GM12878 (cell line): ENCODE measurements around the gene GRIK3. TPM values are rescaled to one million over a fixed set of nuclear protein-coding genes. Genes with fewer than 3 reads are reported as not detected.

ENCODE experiments used
- BACH1 ChIP-seq: fragments of 450-650 bp; IDR thresholded peaks from 2 replicates; pipeline ENCODE4 v1.6.1; 2017; ENCODE audit warnings: mild to moderate bottlenecking, borderline replicate concordance
- BRCA1 ChIP-seq: IDR thresholded peaks from 2 replicates; pipeline ENCODE4 v1.6.1; 2011; ENCODE audit warnings: low read depth, low read length, improper control_type of control experiment
- CHD1 ChIP-seq: IDR thresholded peaks from 2 replicates; pipeline ENCODE4 v1.6.1; 2012; ENCODE audit warnings: low read depth, low read length, improper control_type of control experiment
- EP300 ChIP-seq, 2 experiments: fragments of 150-350 bp in 1 of 2; IDR thresholded peaks; 2 replicates each; pipeline ENCODE4 v1.6.1; 2011 to 2012; ENCODE audit warnings: low read depth in 2 of 2, low read length in 2 of 2, borderline replicate concordance in 1 of 2, improper control_type of control experiment in 1 of 2, inconsistent platforms in 1 of 2; ENCODE audit not compliant: control insufficient read depth in 1 of 2
- polyA plus RNA-seq, 11 experiments: library from polyadenylated mRNA; depleted of rRNA in 4 of 11; unstranded in 6 of 11; stranded (reverse) in 5 of 11; fragments of >200 nt; fragmentation: Nextera tagmentation in 4 of 11; fragmentation: Illumina TruSeq in 1 of 11; extraction: Ambion mirVana in 4 of 11; extraction: Trizol in 1 of 11; gene quantifications; 1 replicate in 1 of 11; 2 replicates in 10 of 11; pipeline versions ENCODE4 v1.2.1 to v1.2.3, GENCODE V29; 2011 to 2016; ENCODE audit warnings: inconsistent platforms in 2 of 11, missing spikeins in 2 of 11, low read depth in 1 of 11
- total RNA-seq, 4 experiments: library from RNA; depleted of rRNA in 3 of 4; stranded (reverse); fragments of >200 nt in 3 of 4; fragmentation: Illumina TruSeq in 1 of 4; extraction: Trizol in 1 of 4; gene quantifications; 2 replicates each; pipeline versions ENCODE4 v1.2.1 to v1.2.3, GENCODE V29; 2013 to 2021
- TF ChIP-seq, protein P1 (sequence below): fragments of 450-650 bp; IDR thresholded peaks from 2 replicates; pipeline ENCODE4 v1.6.1; 2016; ENCODE audit warnings: mild to moderate bottlenecking, moderate library complexity, borderline replicate concordance
- TF ChIP-seq, protein P2 (sequence below): IDR thresholded peaks from 2 replicates; pipeline ENCODE4 v1.6.1; 2011; ENCODE audit warnings: mild to moderate bottlenecking, low read depth, low read length, moderate library complexity; ENCODE audit not compliant: insufficient replicate concordance
- TF ChIP-seq, protein P3 (sequence below): fragments of 450-650 bp; formaldehyde crosslinking; IDR thresholded peaks from 2 replicates; pipeline ENCODE4 v1.4.0; 2022; ENCODE audit warnings: mild to moderate bottlenecking, moderate library complexity

GRIK3 gene
- total and polyA plus RNA-seq, 10 of the 15 experiments (the other 5 are each of a cell fraction or from before 2014, with no cell fraction given) = not detected

DNA sequence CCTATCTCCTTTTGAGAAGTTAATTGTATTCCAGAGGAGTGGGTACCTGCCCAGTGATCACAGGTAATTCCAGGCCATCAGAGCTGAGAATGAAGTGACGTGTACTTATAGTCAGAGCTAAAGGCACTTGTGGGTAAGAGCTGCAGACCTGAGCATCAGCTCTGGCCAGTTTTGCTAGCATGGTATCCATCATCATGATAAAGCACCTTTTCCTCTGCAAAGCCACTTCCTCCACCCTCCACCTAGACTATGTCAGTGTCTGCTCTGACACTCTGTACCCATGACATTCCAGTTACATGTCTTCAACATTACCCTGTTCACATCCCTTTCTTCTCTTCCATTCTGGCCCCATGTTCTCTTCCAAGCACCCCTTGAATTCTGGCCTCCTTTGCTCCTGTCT is 157.3 kb downstream of the GRIK3 start (continued):
- TF ChIP-seq, protein P1, sequence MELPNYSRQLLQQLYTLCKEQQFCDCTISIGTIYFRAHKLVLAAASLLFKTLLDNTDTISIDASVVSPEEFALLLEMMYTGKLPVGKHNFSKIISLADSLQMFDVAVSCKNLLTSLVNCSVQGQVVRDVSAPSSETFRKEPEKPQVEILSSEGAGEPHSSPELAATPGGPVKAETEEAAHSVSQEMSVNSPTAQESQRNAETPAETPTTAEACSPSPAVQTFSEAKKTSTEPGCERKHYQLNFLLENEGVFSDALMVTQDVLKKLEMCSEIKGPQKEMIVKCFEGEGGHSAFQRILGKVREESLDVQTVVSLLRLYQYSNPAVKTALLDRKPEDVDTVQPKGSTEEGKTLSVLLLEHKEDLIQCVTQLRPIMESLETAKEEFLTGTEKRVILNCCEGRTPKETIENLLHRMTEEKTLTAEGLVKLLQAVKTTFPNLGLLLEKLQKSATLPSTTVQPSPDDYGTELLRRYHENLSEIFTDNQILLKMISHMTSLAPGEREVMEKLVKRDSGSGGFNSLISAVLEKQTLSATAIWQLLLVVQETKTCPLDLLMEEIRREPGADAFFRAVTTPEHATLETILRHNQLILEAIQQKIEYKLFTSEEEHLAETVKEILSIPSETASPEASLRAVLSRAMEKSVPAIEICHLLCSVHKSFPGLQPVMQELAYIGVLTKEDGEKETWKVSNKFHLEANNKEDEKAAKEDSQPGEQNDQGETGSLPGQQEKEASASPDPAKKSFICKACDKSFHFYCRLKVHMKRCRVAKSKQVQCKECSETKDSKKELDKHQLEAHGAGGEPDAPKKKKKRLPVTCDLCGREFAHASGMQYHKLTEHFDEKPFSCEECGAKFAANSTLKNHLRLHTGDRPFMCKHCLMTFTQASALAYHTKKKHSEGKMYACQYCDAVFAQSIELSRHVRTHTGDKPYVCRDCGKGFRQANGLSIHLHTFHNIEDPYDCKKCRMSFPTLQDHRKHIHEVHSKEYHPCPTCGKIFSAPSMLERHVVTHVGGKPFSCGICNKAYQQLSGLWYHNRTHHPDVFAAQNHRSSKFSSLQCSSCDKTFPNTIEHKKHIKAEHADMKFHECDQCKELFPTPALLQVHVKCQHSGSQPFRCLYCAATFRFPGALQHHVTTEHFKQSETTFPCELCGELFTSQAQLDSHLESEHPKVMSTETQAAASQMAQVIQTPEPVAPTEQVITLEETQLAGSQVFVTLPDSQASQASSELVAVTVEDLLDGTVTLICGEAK = no peak
- TF ChIP-seq BACH1 (no peak), CHD1 (no peak), EP300 (IDR thresholded peaks at IDR 0.05; ENCODE audit: borderline replicate concordance in 1 of 2, control insufficient read depth in 1 of 2, low read depth in 2 of 2, low read length in 2 of 2) (no peak), BRCA1 (no peak)
- TF ChIP-seq, protein P2, sequence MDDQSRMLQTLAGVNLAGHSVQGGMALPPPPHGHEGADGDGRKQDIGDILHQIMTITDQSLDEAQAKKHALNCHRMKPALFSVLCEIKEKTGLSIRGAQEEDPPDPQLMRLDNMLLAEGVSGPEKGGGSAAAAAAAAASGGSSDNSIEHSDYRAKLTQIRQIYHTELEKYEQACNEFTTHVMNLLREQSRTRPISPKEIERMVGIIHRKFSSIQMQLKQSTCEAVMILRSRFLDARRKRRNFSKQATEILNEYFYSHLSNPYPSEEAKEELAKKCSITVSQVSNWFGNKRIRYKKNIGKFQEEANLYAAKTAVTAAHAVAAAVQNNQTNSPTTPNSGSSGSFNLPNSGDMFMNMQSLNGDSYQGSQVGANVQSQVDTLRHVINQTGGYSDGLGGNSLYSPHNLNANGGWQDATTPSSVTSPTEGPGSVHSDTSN = no peak
- TF ChIP-seq, protein P3, sequence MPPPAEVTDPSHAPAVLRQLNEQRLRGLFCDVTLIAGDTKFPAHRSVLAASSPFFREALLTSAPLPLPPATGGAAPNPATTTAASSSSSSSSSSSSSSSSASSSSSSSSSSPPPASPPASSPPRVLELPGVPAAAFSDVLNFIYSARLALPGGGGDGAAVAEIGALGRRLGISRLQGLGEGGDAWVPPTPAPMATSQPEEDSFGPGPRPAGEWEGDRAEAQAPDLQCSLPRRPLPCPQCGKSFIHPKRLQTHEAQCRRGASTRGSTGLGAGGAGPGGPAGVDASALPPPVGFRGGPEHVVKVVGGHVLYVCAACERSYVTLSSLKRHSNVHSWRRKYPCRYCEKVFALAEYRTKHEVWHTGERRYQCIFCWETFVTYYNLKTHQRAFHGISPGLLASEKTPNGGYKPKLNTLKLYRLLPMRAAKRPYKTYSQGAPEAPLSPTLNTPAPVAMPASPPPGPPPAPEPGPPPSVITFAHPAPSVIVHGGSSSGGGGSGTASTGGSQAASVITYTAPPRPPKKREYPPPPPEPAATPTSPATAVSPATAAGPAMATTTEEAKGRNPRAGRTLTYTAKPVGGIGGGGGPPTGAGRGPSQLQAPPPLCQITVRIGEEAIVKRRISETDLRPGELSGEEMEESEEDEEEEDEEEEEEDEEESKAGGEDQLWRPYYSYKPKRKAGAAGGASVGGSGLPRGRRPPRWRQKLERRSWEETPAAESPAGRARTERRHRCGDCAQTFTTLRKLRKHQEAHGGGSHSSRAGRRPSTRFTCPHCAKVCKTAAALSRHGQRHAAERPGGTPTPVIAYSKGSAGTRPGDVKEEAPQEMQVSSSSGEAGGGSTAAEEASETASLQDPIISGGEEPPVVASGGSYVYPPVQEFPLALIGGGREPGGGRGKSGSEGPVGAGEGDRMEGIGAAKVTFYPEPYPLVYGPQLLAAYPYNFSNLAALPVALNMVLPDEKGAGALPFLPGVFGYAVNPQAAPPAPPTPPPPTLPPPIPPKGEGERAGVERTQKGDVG (CRISPR knock-in tag) = no peak
